HG02981 (cell line): ENCODE results near the gene LITAF.
A peak's percentile ranks its signal among the peaks of the same experiment; 100 is the strongest.
"Not testable (repeated sequence)": the region's sequence is repeated elsewhere in the genome, so short reads cannot be mapped to it uniquely, and the experiment has no call there.

Experiments used
- ATAC-seq: cut with Tn5 transposase; IDR thresholded peaks from one replicate; pipeline ENCODE4 v1.9.1; 2021; ENCODE audit warnings: mild to moderate bottlenecking, moderate library complexity; ENCODE audit not compliant: unreplicated experiment

Gene LITAF

GRCh38 chr16:11576427-11577289, 10.1 kb downstream of the LITAF start:
- ATAC-seq = peak; percentile 74

- no peak for ATAC-seq
These were observed 11.5 kb downstream of the LITAF start for GRCh38 chr16:11575223-11575589.

GRCh38 chr16:11572301-11572995, 14.3 kb downstream of the LITAF start:
- no peak for ATAC-seq

GRCh38 chr16:11571549-11571948, 15.2 kb downstream of the LITAF start:
- ATAC-seq = no peak

GRCh38 chr16:11570806-11571205, 15.9 kb downstream of the LITAF start:
- ATAC-seq = no peak

GRCh38 chr16:11570258-11570657, 16.5 kb downstream of the LITAF start:
- ATAC-seq = no peak

GRCh38 chr16:11566398-11566797, 20.3 kb downstream of the LITAF start:
- ATAC-seq = no peak

- ATAC-seq = no peak
These were observed 21.1 kb downstream of the LITAF start for GRCh38 chr16:11565665-11566064.

- ATAC-seq = no peak
These were observed 22.4 kb downstream of the LITAF start for GRCh38 chr16:11564046-11564926.

- ATAC-seq = no peak
These were observed 23.2 kb downstream of the LITAF start for GRCh38 chr16:11563493-11564040.

- no peak for ATAC-seq
These were observed 23.8 kb downstream of the LITAF start for GRCh38 chr16:11562941-11563340.

GRCh38 chr16:11562411-11562810, 24.3 kb downstream of the LITAF start:
- no peak for ATAC-seq

- no peak for ATAC-seq
These were observed 24.9 kb downstream of the LITAF start for GRCh38 chr16:11561856-11562255.

GRCh38 chr16:11561454-11561805, 25.3 kb downstream of the LITAF start:
- ATAC-seq = no peak

GRCh38 chr16:11560701-11561453, 25.8 kb downstream of the LITAF start:
- ATAC-seq = no peak

GRCh38 chr16:11558308-11558823, 28.4 kb downstream of the LITAF start:
- ATAC-seq = not testable (repeated sequence)

- no peak for ATAC-seq
These were observed 28.9 kb downstream of the LITAF start for GRCh38 chr16:11557801-11558200.

- ATAC-seq = no peak
These were observed 29.6 kb downstream of the LITAF start for GRCh38 chr16:11556945-11557720.

GRCh38 chr16:11556214-11556819, 30.4 kb downstream of the LITAF start:
- ATAC-seq = no peak
